Calu3 (cell line): ENCODE results near the gene GRIA3. TPM values are rescaled to one million over a fixed set of nuclear protein-coding genes. Genes with fewer than 3 reads are reported as not detected.

Experiments
- BruUV-seq: library from RNA; stranded (reverse); fragments of 400-500 nt; replicated peaks from 2 replicates; lab custom pipeline; 2021; lab: Mats Ljungman, UMichigan
- CTCF ChIA-PET: fragments of 300-600 bp; sonication (Branson Sonifier 250); formaldehyde crosslinking; loops from one replicate; lab custom pipeline; 2022; ENCODE audit warnings: antibody characterized with exemption; lab: Charles Lee
- DNase-seq: peaks from one replicate; pipeline ENCODE4 v3.0.0; 2022
- H3K27ac Mint-ChIP-seq: one replicate; pipeline ENCODE4 v1.8.0; 2022; ENCODE audit warnings: mixed read lengths; ENCODE audit not compliant: unreplicated experiment
- H3K27me3 Mint-ChIP-seq: one replicate; pipeline ENCODE4 v1.8.0; 2022; ENCODE audit warnings: mixed read lengths; ENCODE audit not compliant: unreplicated experiment
- H3K36me3 Mint-ChIP-seq: one replicate; pipeline ENCODE4 v1.8.0; 2022; ENCODE audit warnings: mild to moderate bottlenecking, moderate library complexity, mixed read lengths; ENCODE audit not compliant: insufficient read depth, unreplicated experiment
- H3K4me1 Mint-ChIP-seq: one replicate; pipeline ENCODE4 v1.8.0; 2022; ENCODE audit warnings: mild to moderate bottlenecking, low read depth, mixed read lengths; ENCODE audit not compliant: unreplicated experiment
- H3K4me3 Mint-ChIP-seq: one replicate; pipeline ENCODE4 v1.8.0; 2022; ENCODE audit warnings: mild to moderate bottlenecking, low read depth, moderate library complexity, mixed read lengths; ENCODE audit not compliant: unreplicated experiment
- H3K9me3 Mint-ChIP-seq: one replicate; pipeline ENCODE4 v1.8.0; 2022; ENCODE audit warnings: low read depth, mixed read lengths; ENCODE audit not compliant: unreplicated experiment
- intact Hi-C: fragments of 100-400 bp; cut with micrococcal nuclease; formaldehyde crosslinking; loops from one replicate; pipeline ENCODE4 v1.10.0; 2022; ENCODE audit not compliant: unreplicated experiment
- total RNA-seq: library from RNA; stranded (reverse); gene quantifications from 2 replicates; pipeline ENCODE4 v1.2.3, GENCODE V29; 2022
- TF ChIP-seq, protein P1 (sequence below): fragments of 200-600 bp; IDR thresholded peaks from one replicate; pipeline ENCODE4 v1.8.0; 2022; ENCODE audit warnings: antibody characterized with exemption; ENCODE audit not compliant: unreplicated experiment

Gene GRIA3
- total RNA-seq, 1 experiment from 2014 or later: not detected

DNA sequence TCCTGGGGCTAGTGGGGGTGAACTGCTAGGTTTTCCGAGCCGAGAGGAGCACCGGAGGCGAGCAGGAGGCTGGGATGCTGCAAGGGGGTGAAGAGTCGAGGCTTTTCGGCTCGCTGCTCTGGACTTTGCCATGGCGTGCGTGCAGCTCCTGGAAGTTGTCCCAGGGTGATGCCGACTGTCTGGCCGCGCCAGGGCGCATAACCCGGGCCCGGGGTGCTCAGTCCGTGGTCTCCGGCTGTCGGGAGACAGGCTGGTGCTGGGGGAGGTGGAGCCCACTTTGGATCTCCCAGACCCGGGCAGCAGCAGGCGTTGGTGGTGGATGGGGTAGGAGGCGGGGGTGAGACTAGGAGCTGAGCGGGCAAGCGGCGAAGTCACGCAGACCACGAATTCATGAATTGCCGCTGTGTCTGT, 793 bp downstream of the GRIA3 start:
- TF ChIP-seq, protein P1, sequence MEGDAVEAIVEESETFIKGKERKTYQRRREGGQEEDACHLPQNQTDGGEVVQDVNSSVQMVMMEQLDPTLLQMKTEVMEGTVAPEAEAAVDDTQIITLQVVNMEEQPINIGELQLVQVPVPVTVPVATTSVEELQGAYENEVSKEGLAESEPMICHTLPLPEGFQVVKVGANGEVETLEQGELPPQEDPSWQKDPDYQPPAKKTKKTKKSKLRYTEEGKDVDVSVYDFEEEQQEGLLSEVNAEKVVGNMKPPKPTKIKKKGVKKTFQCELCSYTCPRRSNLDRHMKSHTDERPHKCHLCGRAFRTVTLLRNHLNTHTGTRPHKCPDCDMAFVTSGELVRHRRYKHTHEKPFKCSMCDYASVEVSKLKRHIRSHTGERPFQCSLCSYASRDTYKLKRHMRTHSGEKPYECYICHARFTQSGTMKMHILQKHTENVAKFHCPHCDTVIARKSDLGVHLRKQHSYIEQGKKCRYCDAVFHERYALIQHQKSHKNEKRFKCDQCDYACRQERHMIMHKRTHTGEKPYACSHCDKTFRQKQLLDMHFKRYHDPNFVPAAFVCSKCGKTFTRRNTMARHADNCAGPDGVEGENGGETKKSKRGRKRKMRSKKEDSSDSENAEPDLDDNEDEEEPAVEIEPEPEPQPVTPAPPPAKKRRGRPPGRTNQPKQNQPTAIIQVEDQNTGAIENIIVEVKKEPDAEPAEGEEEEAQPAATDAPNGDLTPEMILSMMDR: no peak
- Mint-ChIP-seq H3K4me1 (no peaks in the 10 kb centered on the region), H3K27me3 (peaks cover 51% of the 10 kb centered on the region), H3K4me3 (no peak overlapping the region), H3K36me3 (no peaks in the 10 kb centered on the region), H3K9me3 (no peaks in the 10 kb centered on the region), H3K27ac (no peak overlapping the region)
- intact Hi-C loops: no loop called here
- BruUV-seq: no TSS peak
- DNase-seq: no peak
- CTCF ChIA-PET: no interaction called here

DNA sequence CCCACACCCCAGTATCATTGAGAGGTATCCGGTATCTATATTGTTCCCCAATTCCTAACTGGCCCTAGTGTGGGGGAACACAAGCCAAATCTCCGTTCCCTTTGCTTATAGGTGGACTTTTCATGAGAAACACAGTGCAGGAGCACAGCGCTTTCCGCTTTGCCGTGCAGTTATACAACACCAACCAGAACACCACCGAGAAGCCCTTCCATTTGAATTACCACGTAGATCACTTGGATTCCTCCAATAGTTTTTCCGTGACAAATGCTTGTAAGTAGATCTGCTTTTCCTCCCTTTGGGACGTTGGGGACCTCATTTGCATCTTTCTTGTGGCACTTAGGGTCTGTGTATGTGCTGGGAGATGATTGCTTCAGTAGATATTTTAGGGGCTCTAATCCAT, 1.6 kb downstream of the GRIA3 start:
- no peak for DNase-seq
- Mint-ChIP-seq H3K36me3 (no peaks in the 10 kb centered on the region), H3K9me3 (no peaks in the 10 kb centered on the region), H3K27me3 (peaks cover 51% of the 10 kb centered on the region), H3K4me3 (no peak overlapping the region), H3K4me1 (no peaks in the 10 kb centered on the region), H3K27ac (no peak overlapping the region)
- TF ChIP-seq, protein P1: no peak
- CTCF ChIA-PET: no interaction called here
- no TSS peak for BruUV-seq
- intact Hi-C loops: no loop called here

DNA sequence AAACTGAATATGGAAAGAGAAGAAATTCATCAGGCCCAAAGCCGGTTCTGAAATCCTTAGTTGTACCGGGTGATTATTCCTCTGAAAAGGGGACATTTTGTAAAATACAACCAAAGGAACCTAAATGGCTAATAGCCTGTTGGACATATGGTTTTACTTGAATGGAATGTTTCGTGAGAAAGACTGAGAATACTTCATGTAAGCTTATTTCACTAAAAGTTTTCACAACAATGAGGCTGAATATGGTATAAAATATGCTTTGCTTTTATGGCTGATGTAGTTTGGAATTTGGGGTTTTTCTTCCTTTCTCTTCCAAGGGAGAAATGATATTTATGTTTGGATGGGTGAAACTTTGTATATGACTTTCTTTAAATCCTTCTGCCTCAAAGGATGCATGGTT, 2.7 kb downstream of the GRIA3 start:
- no peak overlapping the region for H3K4me3 Mint-ChIP-seq

DNA sequence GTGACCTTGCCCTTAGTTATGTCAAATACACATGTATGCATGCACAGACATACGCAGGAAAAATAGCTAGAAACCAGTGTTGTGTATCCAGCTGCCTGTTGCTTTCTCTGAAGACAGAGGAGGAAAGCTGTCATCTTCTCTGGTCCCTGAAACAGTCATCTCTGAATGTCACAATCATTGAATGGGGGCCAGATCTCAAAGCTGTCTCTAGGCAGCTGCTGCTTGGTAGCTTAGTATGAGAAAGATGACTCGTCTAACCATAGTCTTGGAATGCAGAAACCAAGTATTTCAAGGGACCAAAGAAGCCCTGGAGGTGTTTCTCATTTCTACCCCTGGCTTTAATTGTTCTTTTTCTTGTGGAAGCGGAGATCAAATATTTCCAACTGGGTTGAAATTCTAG, 4.0 kb downstream of the GRIA3 start:
- no peaks in the 10 kb centered on the region for H3K36me3 Mint-ChIP-seq
- intact Hi-C loops: no loop called here
- no peaks in the 10 kb centered on the region for H3K4me1 Mint-ChIP-seq
- CTCF ChIA-PET: no interaction called here
- peaks cover 47% of the 10 kb centered on the region for H3K27me3 Mint-ChIP-seq
- H3K27ac Mint-ChIP-seq: no peak overlapping the region
- no peak for DNase-seq
- BruUV-seq: no TSS peak
- no peaks in the 10 kb centered on the region for H3K9me3 Mint-ChIP-seq
- TF ChIP-seq, protein P1: no peak
- H3K4me3 Mint-ChIP-seq: no peak overlapping the region

More for the DNA sequence above, 2.7 kb downstream of the GRIA3 start:
- no TSS peak for BruUV-seq
- CTCF ChIA-PET: no interaction called here
- peaks cover 51% of the 10 kb centered on the region for H3K27me3 Mint-ChIP-seq
- H3K36me3 Mint-ChIP-seq: no peaks in the 10 kb centered on the region
- intact Hi-C loops: no loop called here
- DNase-seq: no peak
- no peaks in the 10 kb centered on the region for H3K4me1 Mint-ChIP-seq
- no peak overlapping the region for H3K27ac Mint-ChIP-seq
- no peaks in the 10 kb centered on the region for H3K9me3 Mint-ChIP-seq
- TF ChIP-seq, protein P1: no peak
